OCI-LY7 (cell line): Measurements from ENCODE around the gene ITIH3.

Experiments used
- CTCF ChIP-seq: fragments of 200-600 bp; sonication (generic); conservative IDR thresholded peaks from 2 replicates; pipeline ENCODE4 v1.5.1; 2014; ENCODE audit warnings: mild to moderate bottlenecking, antibody characterized with exemption, low read length, moderate library complexity, mixed read lengths
- EZH2phosphoT487 ChIP-seq: fragments of 200-600 bp; sonication (generic); IDR thresholded peaks from 2 replicates; pipeline ENCODE4 v1.6.1; 2018; ENCODE audit warnings: low read depth, borderline replicate concordance, mild to moderate bottlenecking, mixed run types, antibody characterized with exemption, low read length, moderate library complexity, mixed read lengths

- TF ChIP-seq EZH2phosphoT487 (no peak), CTCF (no peak)
Observed at GRCh38 chr3:52811452-52812011, 16.9 kb downstream of the ITIH3 start.
